Heart right ventricle (tissue), 16 donors: ENCODE data around the gene TSHZ1. TPM values are rescaled to one million over a fixed set of nuclear protein-coding genes. Genes with fewer than 3 reads are reported as not detected.
A peak's percentile ranks its signal among the peaks of the same experiment; 100 is the strongest.

Experiments used
- ATAC-seq, 8 donors: fragments of 200-7000 bp; cut with Tn5 transposase; one replicate each; pipeline ENCODE4 v1.9.1; 2020; ENCODE audit warnings: mild to moderate bottlenecking in 8 of 8, moderate library complexity in 8 of 8, moderate number of reproducible peaks in 1 of 8
- DNase-seq, 2 donors: peaks; one replicate each; pipeline ENCODE4 v3.0.0-alpha.2; 2020
- H3K27ac ChIP-seq, 10 donors: fragments of 200-600 bp; sonication (generic) in 2 of 10; one replicate each; pipeline versions ENCODE4 v1.5.0 to v1.8.0; 2020 to 2022; ENCODE audit warnings: mild to moderate bottlenecking in 3 of 10
- H3K27me3 ChIP-seq, 7 donors: fragments of 200-600 bp; one replicate each; pipeline ENCODE4 v1.8.0; 2021 to 2022; ENCODE audit warnings: mild to moderate bottlenecking in 2 of 7
- H3K36me3 ChIP-seq, 9 donors: fragments of 200-600 bp; sonication (generic) in 1 of 9; one replicate each; pipeline versions ENCODE4 v1.5.0 to v1.8.0; 2020 to 2022; ENCODE audit warnings: mild to moderate bottlenecking in 2 of 9
- H3K4me1 ChIP-seq, 9 donors: fragments of 200-600 bp; sonication (generic) in 1 of 9; one replicate each; pipeline versions ENCODE4 v1.5.0 to v1.8.0; 2020 to 2022; ENCODE audit warnings: mild to moderate bottlenecking in 4 of 9
- H3K4me3 ChIP-seq, 10 donors: fragments of 200-600 bp; sonication (generic) in 2 of 10; one replicate each; pipeline versions ENCODE4 v1.5.0 to v1.8.0; 2020 to 2022; ENCODE audit warnings: mild to moderate bottlenecking in 7 of 10, moderate library complexity in 2 of 10
- H3K9me3 ChIP-seq, 11 donors: fragments of 200-600 bp in 10 of 11; sonication (generic) in 2 of 11; one replicate each; pipeline versions ENCODE4 v1.5.0 to v1.8.0; 2013 to 2022; ENCODE audit warnings: mild to moderate bottlenecking in 2 of 11, control low read depth in 1 of 11, moderate library complexity in 1 of 11
- CTCF ChIP-seq, 9 donors: fragments of 200-600 bp; sonication (generic) in 2 of 9; IDR thresholded peaks; one replicate each; pipeline versions ENCODE4 v1.5.0 to v1.8.0; 2021 to 2022; ENCODE audit warnings: antibody characterized with exemption in 9 of 9, mild to moderate bottlenecking in 5 of 9, moderate library complexity in 1 of 9
- WGBS, 2 donors: extraction: QIAGEN DNeasy Blood & Tissue Kit; methylation state at CpG; one replicate each; pipeline ENCODE4 v1.1.7; 2013; ENCODE audit warnings: inconsistent platforms in 1 of 2; 5-methylcytosine and 5-hydroxymethylcytosine counted together
- intact Hi-C, 10 donors: fragments of 100-400 bp; cut with DNase I; formaldehyde crosslinking; loops; one replicate each; pipeline versions ENCODE4 v1.11.1 to v1.14.2; 2022
- polyA plus RNA-seq, 2 donors: library from polyadenylated mRNA; stranded (reverse); fragments of 200-250 nt; gene quantifications; one replicate each; pipeline ENCODE4 v1.2.3, GENCODE V29; 2013
- total RNA-seq, 10 donors: library from RNA; stranded (reverse); fragmentation: NEBNext Ultra II Directional in 3 of 10; extraction: Animal tissue kit (Norgen Biotek cat#: 25700) in 3 of 10; gene quantifications; one replicate each; pipeline versions ENCODE4 v1.2.1 to v1.2.4, GENCODE V29; 2021 to 2023
- donor health status: Arrhythmogenic right ventricular cardiomyopathy.
- donor health status: ischemic (EF 13 %, LVEDD 7.1; RV severe dilation, severe dysfunction).
- donor health status: healthy with polysubstance abuse.
- donor health status: DM: no; HTN: yes; CAD: no.
- donor health status: DM: no; HTN: no; CAD: no.
- donor health status: ischemic (EF 25% LVEDD 6.9; RV normal size, moderate dysfunction).
- donor health status: ischemic (EF 25% LVEDD 5.7; RV mildly dilated, moderate dysfunction).
- donor health status: healthy.
- donor health status: DM: yes; HTN: yes; CAD: no.
- donor health status: Ischemic cardiomyopathy.
- donor health status: ischemic (EF 35%, LVEDD 5.7; RV mildly dilated, moderate dysfunction).
- donor health status: nonischemic (EF 11% LVEDD 7.7; RV severe dilation, severe dysfunction).
- donor health status: DM: yes; HTN: yes; CAD: no.
- donor health status: PGD.
- donor health status: ischemic (EF 29% LVEDD 5.4; RV normal size, mild dysfunction).
- donor health status: nonischemic (EF 23%, LVEDD 6.1; RV moderate dilation, normal function).

Gene TSHZ1
- total and polyA plus RNA-seq, 12 donors: 4.8 to 22.9 (median 17.6) TPM

- peaks cover 0 to 16% (median 4%) of the 10 kb centered on the region in 9 donors for H3K36me3 ChIP-seq
- no peaks in the 10 kb centered on the region for H3K27me3 ChIP-seq
- intact Hi-C loops: loop anchor here in 4 of 10 donors (5.0 to 10.0 kb wide), 7 partner anchors 33 to 311 kb away; no protein-coding TSS in a partner anchor
- TF ChIP-seq CTCF (IDR thresholded peaks at IDR 0.05): no peak
- ATAC-seq (no peak), DNase-seq (no peak)
- H3K27ac ChIP-seq: peak overlapping the region in 5 of 10 donors; percentile 56 to 100 (median 69)
- H3K9me3 ChIP-seq: no peaks in the 10 kb centered on the region
- peak overlapping the region in 9 of 10 donors; percentile 42 to 98 (median 56) for H3K4me3 ChIP-seq
- H3K4me1 ChIP-seq: peaks cover 12 to 70% (median 61%) of the 10 kb centered on the region in 9 donors
- 52 to 53% methylated on average over 16 of the region's 16 CpGs for WGBS, 2 donors
Observed at GRCh38 chr18:75205514-75206132, 5.0 kb upstream of the TSHZ1 start.

- Histone ChIP-seq H3K4me1 (peaks cover 12 to 67% (median 60%) of the 10 kb centered on the region in 9 donors), H3K27ac (peak overlapping the region; percentile 20 to 100 (median 99))
- no peak for DNase-seq
Observed at GRCh38 chr18:75206452-75207309, 3.9 kb upstream of the TSHZ1 start.

GRCh38 chr18:75207310-75208154 lies 3.1 kb upstream of the TSHZ1 start:
- 5% methylated on average over 26 of the region's 26 CpGs for WGBS, 2 donors
- ATAC-seq (peak in 1 of 8 donors; percentile 0), DNase-seq (no peak)
- Histone ChIP-seq H3K36me3 (no peaks in the 10 kb centered on the region), H3K4me3 (peak overlapping the region; percentile 74 to 99 (median 94)), H3K27me3 (no peaks in the 10 kb centered on the region), H3K9me3 (no peaks in the 10 kb centered on the region), H3K27ac (peak overlapping the region; percentile 99 to 100 (median 100)), H3K4me1 (peaks cover 12 to 65% (median 59%) of the 10 kb centered on the region in 9 donors)
- TF ChIP-seq CTCF (IDR thresholded peaks at IDR 0.05): no peak
- intact Hi-C loops: loop anchor here in 4 of 10 donors (2.0 to 10.0 kb wide), 8 partner anchors 35 to 313 kb away; no protein-coding TSS in a partner anchor

More at GRCh38 chr18:75206452-75207309, 3.9 kb upstream of the TSHZ1 start:
- WGBS, 2 donors: 52 to 60% methylated on average over 14 of the region's 14 CpGs
- Histone ChIP-seq H3K4me3 (peak overlapping the region; percentile 18 to 99 (median 94)), H3K36me3 (peaks cover 0 to 6% (median 0%) of the 10 kb centered on the region in 9 donors), H3K9me3 (no peaks in the 10 kb centered on the region), H3K27me3 (no peaks in the 10 kb centered on the region)
- ATAC-seq: no peak
- intact Hi-C loops: loop anchor here in 4 of 10 donors (5.0 to 10.0 kb wide), 7 partner anchors 34 to 312 kb away; no protein-coding TSS in a partner anchor
- no peak for TF ChIP-seq CTCF (IDR thresholded peaks at IDR 0.05)
